ENCODE data around the gene URGCP. TPM values are rescaled to one million over a fixed set of nuclear protein-coding genes. Genes with fewer than 3 reads are reported as not detected.

The URGCP gene
- total RNA-seq, 4 donors from 2014 or later: 29.0 to 47.7 (median 38.3) TPM

DNA sequence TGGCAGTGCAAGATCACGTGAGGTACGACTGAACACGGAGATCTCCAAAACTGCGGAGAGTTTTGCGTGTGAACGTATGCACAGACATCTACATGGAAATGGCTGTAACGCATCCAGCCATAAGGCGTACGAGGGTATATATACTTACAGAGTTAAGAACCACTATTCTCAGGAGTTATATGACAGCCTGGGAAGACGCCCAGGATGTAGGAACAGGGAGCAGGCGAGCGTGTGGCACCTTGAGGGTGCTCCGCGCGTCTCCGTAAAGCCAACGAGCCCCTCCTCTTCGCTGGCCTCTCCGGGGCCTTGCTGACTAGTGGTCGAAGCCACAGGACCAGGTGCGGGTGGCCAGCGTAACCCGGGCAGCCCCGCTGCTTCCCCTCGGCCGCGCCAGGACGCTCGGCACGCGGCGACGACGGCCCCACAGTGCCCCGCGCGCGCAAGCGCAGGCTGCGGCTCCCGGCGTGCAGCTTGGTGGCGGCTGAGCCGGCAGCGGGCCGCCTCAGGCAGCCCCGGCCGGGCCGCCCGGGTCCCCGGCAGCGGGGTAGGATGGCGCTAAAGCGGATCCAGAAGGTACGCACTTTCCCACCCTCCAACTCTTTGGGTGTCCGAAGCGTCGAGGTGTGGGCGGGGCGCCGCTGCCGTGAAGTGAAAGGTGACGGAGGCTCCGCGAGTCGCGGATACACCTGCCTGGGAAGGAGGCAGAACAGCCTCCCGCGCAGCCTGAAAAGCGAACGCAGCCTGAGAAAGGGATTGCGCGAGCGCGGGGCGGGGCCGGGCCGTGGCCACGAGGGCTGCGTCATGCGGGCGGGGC is 19.8 kb upstream of the URGCP start, which contains the start of gene UBE2D4:
TSS of gene UBE2D4 (plus strand) at position 453 of the 814 bp plus-strand sequence. CDS start at position 550, 97 bp downstream.
- ATAC-seq: peak; percentile 91 to 94
- peak within 1 kb of the TSS; percentile 65 to 79 (median 70) for H3K4me3 ChIP-seq
- H3K36me3 ChIP-seq: no peaks in the 10 kb centered on the region
- peaks cover 15 to 20% of the 10 kb centered on the region in 2 donors for H3K4me1 ChIP-seq
- peak within 1 kb of the TSS; percentile 92 to 95 (median 94) for H3K27ac ChIP-seq
- no peaks in the 10 kb centered on the region for H3K9me3 ChIP-seq
- in situ Hi-C loops (cut with MboI; ENCODE audit: low sequenced_read_pairs in 4 of 4): no loop called here
- intact Hi-C loops (cut with DNase I; ENCODE audit: low total_unique reads): loop anchor here (1.0 to 2.0 kb wide), 2 partner anchors 19 to 57 kb away; partner anchors contain the start of genes MRPS24 and URGCP
- DNase-seq: peak; percentile 77 to 90
- H3K27me3 ChIP-seq: no peaks in the 10 kb centered on the region
- peak; percentile 97 to 98 for TF ChIP-seq POLR2A (IDR thresholded peaks at IDR 0.05)
- TF ChIP-seq, protein P1, sequence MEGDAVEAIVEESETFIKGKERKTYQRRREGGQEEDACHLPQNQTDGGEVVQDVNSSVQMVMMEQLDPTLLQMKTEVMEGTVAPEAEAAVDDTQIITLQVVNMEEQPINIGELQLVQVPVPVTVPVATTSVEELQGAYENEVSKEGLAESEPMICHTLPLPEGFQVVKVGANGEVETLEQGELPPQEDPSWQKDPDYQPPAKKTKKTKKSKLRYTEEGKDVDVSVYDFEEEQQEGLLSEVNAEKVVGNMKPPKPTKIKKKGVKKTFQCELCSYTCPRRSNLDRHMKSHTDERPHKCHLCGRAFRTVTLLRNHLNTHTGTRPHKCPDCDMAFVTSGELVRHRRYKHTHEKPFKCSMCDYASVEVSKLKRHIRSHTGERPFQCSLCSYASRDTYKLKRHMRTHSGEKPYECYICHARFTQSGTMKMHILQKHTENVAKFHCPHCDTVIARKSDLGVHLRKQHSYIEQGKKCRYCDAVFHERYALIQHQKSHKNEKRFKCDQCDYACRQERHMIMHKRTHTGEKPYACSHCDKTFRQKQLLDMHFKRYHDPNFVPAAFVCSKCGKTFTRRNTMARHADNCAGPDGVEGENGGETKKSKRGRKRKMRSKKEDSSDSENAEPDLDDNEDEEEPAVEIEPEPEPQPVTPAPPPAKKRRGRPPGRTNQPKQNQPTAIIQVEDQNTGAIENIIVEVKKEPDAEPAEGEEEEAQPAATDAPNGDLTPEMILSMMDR (IDR thresholded peaks at IDR 0.05 in 4 of 5, conservative IDR thresholded peaks at IDR 0.05 in 1 of 5): no peak

DNA sequence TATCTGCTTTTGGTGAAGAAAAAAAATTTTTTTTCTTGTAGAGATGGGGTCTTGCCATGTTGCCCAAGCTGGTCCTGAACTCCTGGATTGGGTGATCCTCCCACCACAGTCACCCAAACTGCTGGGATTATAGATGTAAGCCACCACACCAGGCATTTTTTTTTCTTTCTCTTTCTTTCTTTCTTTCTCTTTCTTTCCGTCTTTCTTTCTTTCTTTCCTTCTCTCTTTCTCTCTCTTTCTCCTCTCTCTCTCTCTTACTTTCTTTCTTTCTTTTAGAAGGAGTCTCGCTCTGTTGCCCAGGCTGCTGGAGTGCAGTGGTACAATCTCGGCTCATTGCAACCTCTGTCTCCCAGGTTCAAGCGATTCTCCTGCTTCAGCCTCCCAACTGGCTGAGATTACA is 16.3 kb upstream of the URGCP start:
- DNase-seq: no peak
- TF ChIP-seq, protein P1 (IDR thresholded peaks at IDR 0.05 in 4 of 5, conservative IDR thresholded peaks at IDR 0.05 in 1 of 5): no peak
- Histone ChIP-seq H3K4me1 (peaks cover 15 to 18% of the 10 kb centered on the region in 2 donors), H3K9me3 (no peaks in the 10 kb centered on the region), H3K4me3 (no peak overlapping the region), H3K27me3 (no peaks in the 10 kb centered on the region), H3K27ac (no peak overlapping the region), H3K36me3 (no peaks in the 10 kb centered on the region)
- in situ Hi-C loops (cut with MboI; ENCODE audit: low sequenced_read_pairs in 4 of 4) (no loop called here), intact Hi-C loops (cut with DNase I; ENCODE audit: low total_unique reads) (no loop called here)
- ATAC-seq: no peak

DNA sequence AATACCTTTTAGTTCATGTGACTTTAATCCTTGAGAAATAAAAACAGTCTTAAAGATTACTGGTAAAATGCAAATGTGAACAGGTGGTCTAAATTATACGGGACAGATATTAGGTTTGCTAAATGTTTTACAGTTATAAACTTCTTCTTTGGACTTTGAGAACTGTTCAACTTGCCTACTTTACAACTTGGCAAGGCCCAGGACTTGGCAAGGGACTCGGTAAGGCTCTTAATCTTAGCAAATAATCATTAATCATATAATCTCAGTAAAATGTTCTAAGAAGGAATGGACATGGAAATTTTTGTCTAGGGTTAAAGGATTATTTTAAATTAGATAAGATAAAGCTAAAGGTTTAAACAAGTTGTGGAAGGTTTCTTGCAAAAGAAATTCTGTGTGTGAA is 15.0 kb upstream of the URGCP start:
- no peak overlapping the region for H3K27ac ChIP-seq
- in situ Hi-C loops (cut with MboI; ENCODE audit: low sequenced_read_pairs in 4 of 4): no loop called here
- H3K36me3 ChIP-seq: no peaks in the 10 kb centered on the region
- H3K9me3 ChIP-seq: no peaks in the 10 kb centered on the region
- no peak overlapping the region for H3K4me3 ChIP-seq
- intact Hi-C loops (cut with DNase I; ENCODE audit: low total_unique reads): no loop called here
- peaks cover 7 to 10% of the 10 kb centered on the region in 2 donors for H3K4me1 ChIP-seq
- no peak for DNase-seq
- ATAC-seq: no peak
- H3K27me3 ChIP-seq: no peaks in the 10 kb centered on the region
- TF ChIP-seq POLR2A (IDR thresholded peaks at IDR 0.05): no peak
- TF ChIP-seq, protein P1 (IDR thresholded peaks at IDR 0.05 in 4 of 5, conservative IDR thresholded peaks at IDR 0.05 in 1 of 5): no peak

DNA sequence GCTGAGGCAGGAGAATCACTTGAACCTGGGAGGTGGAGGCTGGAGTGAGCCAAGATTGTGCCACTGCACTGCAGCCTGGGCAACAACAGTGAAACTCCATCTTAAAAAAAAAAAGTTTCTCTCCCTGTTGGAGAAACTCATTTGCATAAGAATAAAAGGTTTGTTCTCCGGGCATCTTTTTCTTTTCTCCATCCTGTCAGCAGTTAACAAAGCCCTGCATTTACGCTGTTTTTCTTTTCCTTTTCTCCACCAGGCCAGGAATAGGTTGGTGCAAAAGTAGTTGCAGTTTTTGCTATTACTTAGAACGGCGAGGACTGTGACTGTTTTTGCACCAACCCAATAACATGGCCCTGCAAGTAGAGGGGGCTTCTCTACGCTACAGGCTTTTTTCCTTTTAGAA is 9.5 kb upstream of the URGCP start:
- Histone ChIP-seq H3K27me3 (no peaks in the 10 kb centered on the region), H3K9me3 (no peaks in the 10 kb centered on the region), H3K27ac (no peak overlapping the region), H3K4me3 (no peak overlapping the region), H3K36me3 (no peaks in the 10 kb centered on the region), H3K4me1 (no peaks in the 10 kb centered on the region)
- intact Hi-C loops (cut with DNase I; ENCODE audit: low total_unique reads): no loop called here
- in situ Hi-C loops (cut with MboI; ENCODE audit: low sequenced_read_pairs in 4 of 4): no loop called here
- ATAC-seq (no peak), DNase-seq (no peak)
- TF ChIP-seq, protein P1 (IDR thresholded peaks at IDR 0.05 in 4 of 5, conservative IDR thresholded peaks at IDR 0.05 in 1 of 5): no peak
- no peak for TF ChIP-seq POLR2A (IDR thresholded peaks at IDR 0.05)

Measured in gastrocnemius medialis (tissue), 4 donors.